Right lobe of liver (tissue), 6 donors: ENCODE results near the gene ATP5PD. TPM values are rescaled to one million over a fixed set of nuclear protein-coding genes. Genes with fewer than 3 reads are reported as not detected.
A peak's percentile ranks its signal among the peaks of the same experiment; 100 is the strongest.

Source experiments
- ATAC-seq, 4 donors: fragments of 200-7000 bp; cut with Tn5 transposase; one replicate each; pipeline ENCODE4 v1.9.1; 2020; ENCODE audit warnings: mild to moderate bottlenecking in 4 of 4, moderate library complexity in 4 of 4
- DNase-seq, 3 donors: peaks; one replicate each; pipeline ENCODE4 v3.0.0-alpha.2; 2020
- H3K27ac ChIP-seq, 3 donors: fragments of 200-600 bp; one replicate each; pipeline ENCODE4 v1.8.0; 2022
- H3K27me3 ChIP-seq, 2 donors: fragments of 200-600 bp; one replicate each; pipeline ENCODE4 v1.8.0; 2022
- H3K36me3 ChIP-seq, 4 donors: fragments of 200-600 bp; sonication (generic) in 1 of 4; one replicate each; pipeline versions ENCODE4 v1.5.1 to v1.8.0; 2017 to 2022; ENCODE audit warnings: control low read depth in 1 of 4
- H3K4me1 ChIP-seq, 4 donors: fragments of 200-600 bp; sonication (generic) in 1 of 4; one replicate each; pipeline versions ENCODE4 v1.5.1 to v1.8.0; 2017 to 2022; ENCODE audit warnings: control low read depth in 1 of 4
- H3K4me3 ChIP-seq, 3 donors: fragments of 200-600 bp; one replicate each; pipeline ENCODE4 v1.8.0; 2022
- H3K9me3 ChIP-seq, 4 donors: fragments of 200-600 bp; sonication (generic) in 1 of 4; one replicate each; pipeline versions ENCODE4 v1.5.1 to v1.8.0; 2017 to 2022; ENCODE audit warnings: control low read depth in 1 of 4
- POLR2A ChIP-seq: fragments of 450-650 bp; IDR thresholded peaks from one replicate; pipeline ENCODE4 v1.6.1; 2017; ENCODE audit warnings: antibody characterized with exemption, mild to moderate bottlenecking
- WGBS: methylation state at CpG from one replicate; pipeline ENCODE4 v1.1.6; 2018; ENCODE audit warnings: low coverage, low lambda C conversion rate; ENCODE audit not compliant: insufficient coverage; ENCODE audit errors: missing lambda C conversion rate; 5-methylcytosine and 5-hydroxymethylcytosine counted together
- intact Hi-C, 2 donors: fragments of 100-400 bp; cut with DNase I; formaldehyde crosslinking; loops; one replicate each; pipeline versions ENCODE4 v1.11.2 to v1.14.1; 2022
- total RNA-seq, 6 experiments: library from RNA; depleted of rRNA in 2 of 6; stranded (reverse); fragments of >200 nt in 2 of 6; fragmentation: NEBNext Ultra II Directional in 3 of 6; extraction: Animal tissue kit (Norgen Biotek cat#: 25700) in 3 of 6; gene quantifications; one replicate each; pipeline versions ENCODE4 v1.1.0 to v1.2.4, GENCODE V29; 2016 to 2023
- TF ChIP-seq, protein P1 (sequence below), 4 donors: fragments of 200-600 bp in 3 of 4; fragments of 450-650 bp in 1 of 4; IDR thresholded peaks; one replicate each; pipeline versions ENCODE4 v1.5.1 to v1.8.0; 2016 to 2022; ENCODE audit warnings: antibody characterized with exemption in 4 of 4, mild to moderate bottlenecking in 2 of 4
- donor health status: DM: no; HTN: yes; CAD: no.
- donor health status: DM: no; HTN: no; CAD: no.
- donor health status: DM: no; HTN: no; CAD: no.
- donor health status: DM: no; HTN: yes; CAD: no.
- donor health status: DM: no; HTN: yes; CAD: no.

Gene ATP5PD
- total RNA-seq, 6 experiments from 2014 or later = 145 to 262 (median 179) TPM

GRCh38 chr17:75051941-75052340 is 5.2 kb upstream of the ATP5PD start:
- ATAC-seq (no peak), DNase-seq (no peak)
- Histone ChIP-seq H3K9me3 (no peaks in the 10 kb centered on the region), H3K36me3 (peaks cover 0 to 33% (median 12%) of the 10 kb centered on the region in 4 donors), H3K4me1 (peaks cover 0 to 14% (median 7%) of the 10 kb centered on the region in 4 donors), H3K4me3 (no peak overlapping the region), H3K27me3 (no peaks in the 10 kb centered on the region), H3K27ac (no peak overlapping the region)
- no peak for TF ChIP-seq POLR2A
- TF ChIP-seq, protein P1, sequence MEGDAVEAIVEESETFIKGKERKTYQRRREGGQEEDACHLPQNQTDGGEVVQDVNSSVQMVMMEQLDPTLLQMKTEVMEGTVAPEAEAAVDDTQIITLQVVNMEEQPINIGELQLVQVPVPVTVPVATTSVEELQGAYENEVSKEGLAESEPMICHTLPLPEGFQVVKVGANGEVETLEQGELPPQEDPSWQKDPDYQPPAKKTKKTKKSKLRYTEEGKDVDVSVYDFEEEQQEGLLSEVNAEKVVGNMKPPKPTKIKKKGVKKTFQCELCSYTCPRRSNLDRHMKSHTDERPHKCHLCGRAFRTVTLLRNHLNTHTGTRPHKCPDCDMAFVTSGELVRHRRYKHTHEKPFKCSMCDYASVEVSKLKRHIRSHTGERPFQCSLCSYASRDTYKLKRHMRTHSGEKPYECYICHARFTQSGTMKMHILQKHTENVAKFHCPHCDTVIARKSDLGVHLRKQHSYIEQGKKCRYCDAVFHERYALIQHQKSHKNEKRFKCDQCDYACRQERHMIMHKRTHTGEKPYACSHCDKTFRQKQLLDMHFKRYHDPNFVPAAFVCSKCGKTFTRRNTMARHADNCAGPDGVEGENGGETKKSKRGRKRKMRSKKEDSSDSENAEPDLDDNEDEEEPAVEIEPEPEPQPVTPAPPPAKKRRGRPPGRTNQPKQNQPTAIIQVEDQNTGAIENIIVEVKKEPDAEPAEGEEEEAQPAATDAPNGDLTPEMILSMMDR (IDR thresholded peaks at IDR 0.05) = no peak
- WGBS = 90% methylated on average over 1 of the region's 2 CpGs
- intact Hi-C loops = no loop called here

- DNase-seq = no peak
- Histone ChIP-seq H3K4me1 (peaks cover 0 to 21% (median 10%) of the 10 kb centered on the region in 4 donors), H3K4me3 (no peak overlapping the region), H3K27me3 (no peaks in the 10 kb centered on the region), H3K36me3 (peaks cover 0 to 22% (median 12%) of the 10 kb centered on the region in 4 donors), H3K9me3 (no peaks in the 10 kb centered on the region), H3K27ac (no peak overlapping the region)
- no peak for ATAC-seq
- TF ChIP-seq, protein P1 (IDR thresholded peaks at IDR 0.05) = no peak
- TF ChIP-seq POLR2A = no peak
- intact Hi-C loops = no loop called here
Measured at GRCh38 chr17:75049706-75050105, 2.9 kb upstream of the ATP5PD start.

DNA sequence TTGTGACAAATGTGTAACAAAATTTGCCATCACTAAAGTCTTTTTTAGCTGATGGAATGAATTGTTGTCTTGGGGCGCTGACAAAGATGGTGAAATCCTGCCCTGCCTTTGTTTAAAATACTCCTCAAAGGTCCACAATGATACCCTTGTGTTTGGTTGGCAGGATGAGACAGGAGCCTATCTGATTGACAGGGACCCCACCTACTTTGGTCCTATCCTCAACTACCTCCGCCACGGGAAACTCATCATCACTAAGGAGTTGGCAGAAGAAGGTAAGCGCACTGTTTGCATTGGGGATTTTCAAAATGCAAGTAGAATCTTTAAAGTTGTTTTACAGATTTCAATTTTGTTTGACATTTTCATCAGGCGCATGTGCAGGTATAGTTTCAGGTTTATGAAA is 2.3 kb upstream of the ATP5PD start:
- ATAC-seq (no peak), DNase-seq (no peak)
- 95% methylated on average over 5 of the region's 5 CpGs for WGBS
- no peaks in the 10 kb centered on the region for H3K27me3 ChIP-seq
- H3K4me3 ChIP-seq = no peak overlapping the region
- H3K4me1 ChIP-seq = peaks cover 0 to 21% (median 10%) of the 10 kb centered on the region in 4 donors
- TF ChIP-seq, protein P1 (IDR thresholded peaks at IDR 0.05) = no peak
- no peak for TF ChIP-seq POLR2A
- H3K27ac ChIP-seq = no peak overlapping the region
- H3K9me3 ChIP-seq = no peaks in the 10 kb centered on the region
- intact Hi-C loops = no loop called here
- H3K36me3 ChIP-seq = peaks cover 0 to 21% (median 12%) of the 10 kb centered on the region in 4 donors

DNA sequence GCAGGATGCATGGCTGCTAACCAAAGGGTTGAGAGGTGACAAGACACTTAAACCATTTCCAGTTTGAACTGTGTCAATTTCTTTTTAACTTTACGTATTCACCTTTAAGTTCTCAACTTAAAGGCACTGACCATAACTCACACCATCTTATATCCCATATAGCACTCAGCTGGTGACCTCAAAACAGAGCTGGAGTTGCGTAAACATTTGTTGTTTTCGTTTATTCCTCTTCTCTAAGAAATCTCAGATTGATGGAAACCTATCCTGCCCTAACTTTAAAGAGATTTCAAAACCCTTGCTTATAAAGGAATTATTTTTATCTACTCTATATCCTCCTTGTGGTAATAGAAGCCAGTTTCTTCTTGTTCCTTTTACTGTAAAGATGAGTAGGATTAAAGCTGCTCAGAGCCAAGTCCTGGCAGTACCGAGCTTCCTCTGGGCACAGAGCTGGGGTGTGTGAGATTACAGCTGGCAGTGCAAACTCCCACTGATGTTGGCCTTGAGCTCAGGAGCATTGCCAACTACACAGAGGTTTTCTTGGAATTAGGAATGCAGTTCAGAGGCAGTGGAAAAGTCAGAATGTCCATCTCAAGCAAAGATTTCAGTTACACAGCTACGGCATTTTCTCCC is 1.6 kb upstream of the ATP5PD start:
- H3K4me1 ChIP-seq = peaks cover 0 to 21% (median 10%) of the 10 kb centered on the region in 4 donors
- H3K36me3 ChIP-seq = peaks cover 0 to 16% (median 7%) of the 10 kb centered on the region in 4 donors
- TF ChIP-seq, protein P1 (IDR thresholded peaks at IDR 0.05) = no peak
- no peak for TF ChIP-seq POLR2A
- H3K4me3 ChIP-seq = peak overlapping the region; percentile 51 to 97 (median 90)
- peak in 3 of 4 donors; percentile 8 to 29 (median 16) for ATAC-seq
- DNase-seq = peak in 1 of 3 donors; percentile 63
- 7% methylated on average over 5 of the region's 5 CpGs for WGBS
- H3K9me3 ChIP-seq = no peaks in the 10 kb centered on the region
- H3K27me3 ChIP-seq = no peaks in the 10 kb centered on the region
- H3K27ac ChIP-seq = peak overlapping the region in 1 of 3 donors; percentile 14
- intact Hi-C loops = no loop called here
